Stimulated activated CD8-positive, alpha-beta memory T cell treated with anti-CD3 and anti-CD28 coated beads, Interleukin-2, amount 100 ng/mL, for 48 hours (primary cell): ENCODE data around the gene SHLD2.
"Not testable (repeated sequence)": the region's sequence is repeated elsewhere in the genome, so short reads cannot be mapped to it uniquely, and the experiment has no call there.

Experiments used
- DNase-seq, 2 donors: peaks; one replicate each; pipeline ENCODE4 v3.0.0-alpha.2; 2020; ENCODE audit warnings: low read depth in 2 of 2

Gene SHLD2

GRCh38 chr10:87094373-87095235 lies at the start of gene SHLD2, which contains the start of gene GLUD1:
TSS of gene SHLD2 (plus strand) at chr10:87095206. CDS start at chr10:87151355, 56,149 bp downstream.
TSS of gene GLUD1 (minus strand) at chr10:87094843. CDS start at chr10:87094769, 74 bp downstream.
- peak; percentile 83 to 86 for DNase-seq

- DNase-seq: no peak
Observed at GRCh38 chr10:87045434-87045938, 49.5 kb upstream of the SHLD2 start.

- no peak for DNase-seq
Observed at GRCh38 chr10:87053111-87053510, 41.9 kb upstream of the SHLD2 start.

GRCh38 chr10:87053577-87054181 lies 41.3 kb upstream of the SHLD2 start:
- no peak for DNase-seq

- DNase-seq: no peak
Observed at GRCh38 chr10:87054373-87055295, 40.4 kb upstream of the SHLD2 start.

GRCh38 chr10:87058171-87058570 lies 36.8 kb upstream of the SHLD2 start:
- no peak for DNase-seq

GRCh38 chr10:87059401-87059800 lies 35.6 kb upstream of the SHLD2 start:
- no peak for DNase-seq

GRCh38 chr10:87060280-87060928 lies 34.6 kb upstream of the SHLD2 start:
- DNase-seq: no peak

- DNase-seq: no peak
Observed at GRCh38 chr10:87064651-87065050, 30.4 kb upstream of the SHLD2 start.

- DNase-seq: no peak
Observed at GRCh38 chr10:87066178-87066577, 28.8 kb upstream of the SHLD2 start.

GRCh38 chr10:87066865-87067264 lies 28.1 kb upstream of the SHLD2 start:
- no peak for DNase-seq

- no peak for DNase-seq
Observed at GRCh38 chr10:87068281-87068680, 26.7 kb upstream of the SHLD2 start.

- no peak for DNase-seq
Observed at GRCh38 chr10:87072449-87072848, 22.6 kb upstream of the SHLD2 start.

GRCh38 chr10:87076421-87076820 lies 18.6 kb upstream of the SHLD2 start:
- not testable (repeated sequence) for DNase-seq

GRCh38 chr10:87079106-87079836 lies 15.7 kb upstream of the SHLD2 start:
- no peak for DNase-seq

- not testable (repeated sequence) for DNase-seq
Observed at GRCh38 chr10:87080621-87081020, 14.4 kb upstream of the SHLD2 start.

- not testable (repeated sequence) for DNase-seq
Observed at GRCh38 chr10:87081574-87081973, 13.4 kb upstream of the SHLD2 start.

- DNase-seq: not testable (repeated sequence)
Observed at GRCh38 chr10:87082219-87082618, 12.8 kb upstream of the SHLD2 start.

GRCh38 chr10:87083576-87084290 lies 11.3 kb upstream of the SHLD2 start:
- not testable (repeated sequence) for DNase-seq

- DNase-seq: not testable (repeated sequence)
Observed at GRCh38 chr10:87084291-87084782, 10.7 kb upstream of the SHLD2 start.
